Nucleus accumbens (tissue), 56 donors: ENCODE measurements around the gene HIP1.
"Not testable (repeated sequence)": the region's sequence is repeated elsewhere in the genome, so short reads cannot be mapped to it uniquely, and the experiment has no call there.

Source experiments
- DNase-seq, 56 donors: peaks; one replicate each; lab custom pipeline; 2025; lab: John Stamatoyannopoulos, UW

The HIP1 gene

GRCh38 chr7:75647709-75648438 is 90.9 kb downstream of the HIP1 start:
- no peak for DNase-seq

- no peak for DNase-seq
Measured at GRCh38 chr7:75646571-75647102, 92.1 kb downstream of the HIP1 start.

GRCh38 chr7:75645570-75645969 is 93.2 kb downstream of the HIP1 start:
- no peak for DNase-seq

- DNase-seq, result no peak
Measured at GRCh38 chr7:75644589-75644988, 94.2 kb downstream of the HIP1 start.

- DNase-seq, result peak in 4 of 56 donors; percentile 7 to 16 (median 14)
Measured at GRCh38 chr7:75642810-75643486, 95.8 kb downstream of the HIP1 start.

GRCh38 chr7:75640201-75640600 is 98.5 kb downstream of the HIP1 start:
- DNase-seq, result no peak

GRCh38 chr7:75639886-75640190 is 98.9 kb downstream of the HIP1 start:
- DNase-seq, result peak in 5 of 56 donors; percentile 18 to 53 (median 48)

- peak in 47 of 56 donors; percentile 30 to 83 (median 67) for DNase-seq
Measured at GRCh38 chr7:75639071-75639885, 99.5 kb downstream of the HIP1 start.

GRCh38 chr7:75638594-75639070 is 100.1 kb downstream of the HIP1 start:
- peak in 38 of 56 donors; percentile 17 to 83 (median 64) for DNase-seq

- DNase-seq, result peak in 4 of 56 donors; percentile 28 to 44 (median 32)
Measured at GRCh38 chr7:75637854-75638593, 100.7 kb downstream of the HIP1 start.

GRCh38 chr7:75635036-75635435 is 103.7 kb downstream of the HIP1 start:
- DNase-seq, result no peak

GRCh38 chr7:75632587-75632986 is 106.2 kb downstream of the HIP1 start:
- not testable (repeated sequence) for DNase-seq

GRCh38 chr7:75631711-75632110 is 107.0 kb downstream of the HIP1 start:
- no peak for DNase-seq

- no peak for DNase-seq
Measured at GRCh38 chr7:75630549-75630948, 108.2 kb downstream of the HIP1 start.

- DNase-seq, result no peak
Measured at GRCh38 chr7:75629044-75629443, 109.7 kb downstream of the HIP1 start.

- no peak for DNase-seq
Measured at GRCh38 chr7:75628055-75628454, 110.7 kb downstream of the HIP1 start.

- DNase-seq, result no peak
Measured at GRCh38 chr7:75626954-75627353, 111.8 kb downstream of the HIP1 start.

GRCh38 chr7:75625868-75626267 is 112.9 kb downstream of the HIP1 start:
- no peak for DNase-seq

GRCh38 chr7:75624134-75624832 is 114.5 kb downstream of the HIP1 start:
- peak in 6 of 56 donors; percentile 1 to 18 (median 10) for DNase-seq
